GM12892 (cell line): ENCODE data around the gene RAB14.

Experiments
- POLR2A ChIP-seq: IDR thresholded peaks from 2 replicates; pipeline ENCODE4 v1.6.1; 2011; ENCODE audit warnings: low read depth, low read length, control low read depth
- POLR2AphosphoS5 ChIP-seq: IDR thresholded peaks from 2 replicates; pipeline ENCODE4 v1.6.1; 2011; ENCODE audit warnings: low read depth, low read length, control low read depth

DNA sequence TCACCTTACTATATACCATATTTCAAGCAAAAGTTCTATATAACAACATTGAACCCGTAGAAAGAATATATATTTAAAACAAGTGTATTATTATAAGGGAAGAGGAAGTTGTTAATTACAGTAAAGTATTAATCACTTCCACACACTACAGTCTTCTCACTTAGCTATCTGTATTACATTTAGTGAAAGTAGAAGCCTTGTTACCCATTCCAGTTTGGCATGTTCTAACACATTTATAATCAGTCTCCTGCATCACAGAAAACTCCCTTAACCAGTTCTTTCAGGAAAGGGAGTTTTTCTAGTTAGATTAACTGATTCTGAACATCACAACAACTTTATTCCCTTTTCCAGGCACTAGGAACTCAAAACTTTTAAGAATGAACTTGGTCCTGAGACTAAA is 6.9 kb downstream of the RAB14 start:
- TF ChIP-seq POLR2AphosphoS5, result no peak
- TF ChIP-seq POLR2A, result no peak
